ENCODE results near the gene APBA1.

Gene APBA1

GRCh38 chr9:69494763-69495162 is 177.4 kb downstream of the APBA1 start:
- ChIA-PET POLR2A (ENCODE audit: low non-redundant PET) (interaction anchor here (0.6 kb wide), 1 partner anchor 35 kb away, joined by 6 read pairs; no protein-coding TSS in a partner anchor), CTCF (no interaction called here)
- no peak for DNase-seq (ENCODE audit: low spot score)
- no peak for TF ChIP-seq CTCF (conservative IDR thresholded peaks at IDR 0.05; ENCODE audit: low read depth)
- no peak overlapping the region for H3K27ac ChIP-seq

GRCh38 chr9:69494208-69494607 is 178.0 kb downstream of the APBA1 start:
- CTCF ChIA-PET = interaction anchor here (0.9 kb wide), 1 partner anchor 72 kb away, joined by 4 read pairs; no protein-coding TSS in a partner anchor

DNA sequence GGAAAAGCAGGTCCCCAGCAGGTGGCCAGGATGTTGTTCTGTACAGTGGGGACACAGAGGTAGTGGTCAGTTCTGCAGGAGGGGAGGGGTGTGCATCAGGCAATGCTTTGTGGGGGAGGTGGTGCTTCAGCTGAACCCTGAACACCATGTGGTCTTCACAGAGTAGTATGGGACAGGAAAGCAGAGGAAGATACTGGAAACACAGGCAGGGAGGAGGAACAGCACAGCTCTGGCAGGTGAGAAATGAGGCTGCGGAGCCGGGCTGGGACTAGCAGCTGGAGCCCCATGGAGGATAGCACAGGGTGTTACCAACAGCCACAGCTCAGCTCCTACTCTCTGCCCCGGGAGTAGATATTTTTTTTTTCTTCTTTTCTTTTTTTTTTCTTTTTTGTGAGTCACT is 185.7 kb downstream of the APBA1 start:
- POLR2A ChIA-PET (ENCODE audit: low non-redundant PET) = no interaction called here
- CTCF ChIA-PET = no interaction called here
- no peak overlapping the region for H3K27ac ChIP-seq
- DNase-seq (ENCODE audit: low spot score) = no peak
- no peak for TF ChIP-seq CTCF (conservative IDR thresholded peaks at IDR 0.05; ENCODE audit: low read depth)

More at GRCh38 chr9:69494208-69494607, 178.0 kb downstream of the APBA1 start:
- TF ChIP-seq CTCF (conservative IDR thresholded peaks at IDR 0.05; ENCODE audit: low read depth) = no peak
- no peak for DNase-seq (ENCODE audit: low spot score)
- POLR2A ChIA-PET (ENCODE audit: low non-redundant PET) = interaction anchor here (0.6 kb wide), 1 partner anchor 34 kb away, joined by 6 read pairs; no protein-coding TSS in a partner anchor
- H3K27ac ChIP-seq = no peak overlapping the region

GRCh38 chr9:69485466-69485865 is 186.7 kb downstream of the APBA1 start:
- DNase-seq (ENCODE audit: low spot score) = peak; percentile 38
- ChIA-PET CTCF (no interaction called here), POLR2A (ENCODE audit: low non-redundant PET) (interaction anchor here (0.6 kb wide), 1 partner anchor 39 kb away, joined by 3 read pairs; no protein-coding TSS in a partner anchor)

DNA sequence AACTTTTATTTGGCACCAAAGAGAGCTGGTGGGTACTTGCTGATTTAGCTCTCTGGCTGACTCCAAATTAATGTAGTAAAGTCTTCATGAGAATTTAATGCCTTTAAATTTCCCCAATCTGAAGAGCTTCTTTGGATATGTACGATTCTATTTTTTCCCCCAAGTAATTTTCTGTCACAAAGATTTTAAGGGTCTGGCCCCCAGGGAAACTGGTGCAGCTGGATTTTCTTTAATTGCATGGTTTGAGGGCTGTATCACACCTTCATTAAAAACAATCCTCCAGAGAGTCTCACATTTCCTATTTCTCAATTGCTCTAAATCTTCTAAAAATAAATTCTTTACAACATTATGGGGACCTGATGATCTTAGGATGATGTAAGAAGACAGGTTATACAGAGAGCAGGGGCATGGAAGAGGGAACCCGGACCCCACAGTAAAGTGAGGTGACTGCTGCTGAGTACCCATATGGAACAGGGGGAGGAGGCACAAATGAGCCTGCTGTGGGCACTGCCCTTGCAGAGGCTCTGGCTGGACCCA is 188.2 kb downstream of the APBA1 start:
- no peak overlapping the region for H3K27ac ChIP-seq
- ChIA-PET CTCF (interaction anchor here (0.7 to 1.1 kb wide), 2 partner anchors 19 to 100 kb away, joined by 3 read pairs; no protein-coding TSS in a partner anchor), POLR2A (ENCODE audit: low non-redundant PET) (no interaction called here)
- DNase-seq (ENCODE audit: low spot score) = no peak
- no peak for TF ChIP-seq CTCF (conservative IDR thresholded peaks at IDR 0.05; ENCODE audit: low read depth)

More at GRCh38 chr9:69485466-69485865, 186.7 kb downstream of the APBA1 start:
- no peak for TF ChIP-seq CTCF (conservative IDR thresholded peaks at IDR 0.05; ENCODE audit: low read depth)
- H3K27ac ChIP-seq = no peak overlapping the region

DNA sequence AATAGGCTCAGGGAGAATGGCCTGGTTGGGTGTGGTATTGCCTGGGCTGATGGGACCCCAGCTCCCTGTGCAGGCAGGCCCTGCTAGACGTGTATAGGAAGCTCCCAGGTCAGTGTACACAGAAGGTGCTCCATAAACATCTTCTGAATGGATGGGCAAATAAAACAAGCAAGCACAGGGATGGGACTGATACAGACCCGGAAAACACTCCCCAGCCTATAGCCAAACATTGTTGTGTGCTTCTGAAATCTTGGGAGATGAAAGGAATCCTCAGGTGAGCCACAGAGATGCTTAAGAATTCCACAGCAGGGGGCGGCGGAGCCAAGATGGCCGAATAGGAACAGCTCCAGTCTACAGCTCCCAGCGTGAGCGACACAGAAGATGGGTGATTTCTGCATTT is 195.4 kb downstream of the APBA1 start:
- POLR2A ChIA-PET (ENCODE audit: low non-redundant PET) = no interaction called here
- TF ChIP-seq CTCF (conservative IDR thresholded peaks at IDR 0.05; ENCODE audit: low read depth) = no peak
- CTCF ChIA-PET = no interaction called here
- H3K27ac ChIP-seq = peak overlapping the region; percentile 76
- DNase-seq (ENCODE audit: low spot score) = no peak
